ENCODE data around the gene FASTKD3.

The FASTKD3 gene

GRCh38 chr5:7811715-7812114 is 57.1 kb downstream of the FASTKD3 start:
- Histone ChIP-seq H3K79me2 (ENCODE audit: insufficient read depth, low read length) (no peaks in the 10 kb centered on the region), H3K4me2 (ENCODE audit: low read length) (no peak overlapping the region), H3K9me2 (ENCODE audit: low read depth, low read length) (no peaks in the 10 kb centered on the region), H4K20me1 (ENCODE audit: insufficient read depth, low read length) (no peaks in the 10 kb centered on the region), H3K27me3 (ENCODE audit: insufficient read depth, low read length) (no peaks in the 10 kb centered on the region), H3K9me3 (ENCODE audit: low read length) (no peaks in the 10 kb centered on the region), H3K36me3 (ENCODE audit: insufficient read depth, low read length) (no peaks in the 10 kb centered on the region), H3K4me1 (ENCODE audit: insufficient read depth, low read length, severe bottlenecking) (no peaks in the 10 kb centered on the region), H3K4me3 (ENCODE audit: low read depth, low read length, poor library complexity, severe bottlenecking) (no peak overlapping the region), H3K27ac (ENCODE audit: low read depth, low read length, poor library complexity, severe bottlenecking) (no peak overlapping the region), H3F3A (ENCODE audit: insufficient read depth, low read length) (no peaks in the 10 kb centered on the region), H2AFZ (ENCODE audit: low read length) (no peak overlapping the region), H3K9ac (ENCODE audit: low read length) (no peak overlapping the region)
- TF ChIP-seq CTCF (IDR thresholded peaks at IDR 0.05; ENCODE audit: low read length) (no peak), EZH2 (IDR thresholded peaks at IDR 0.05; ENCODE audit: borderline replicate concordance, low read length) (no peak)
